HepG2 (cell line): ENCODE measurements around the gene CYP11A1. TPM values are rescaled to one million over a fixed set of nuclear protein-coding genes. Genes with fewer than 3 reads are reported as not detected.
A peak's percentile ranks its signal among the peaks of the same experiment; 100 is the strongest.

Experiments
- EEA1 ChIP-seq: sonication (generic); formaldehyde crosslinking; IDR thresholded peaks from 2 replicates; pipeline ENCODE4 v1.5.1; 2020; ENCODE audit warnings: mild to moderate bottlenecking, missing genetic modification reagents, borderline replicate concordance
- ERF ChIP-seq: IDR thresholded peaks from 2 replicates; pipeline ENCODE4 v1.6.1; 2018; ENCODE audit warnings: missing biosample characterization, missing genetic modification reagents
- HES4 ChIP-seq: sonication (generic); formaldehyde crosslinking; IDR thresholded peaks from 2 replicates; pipeline ENCODE4 v1.9.0; 2021; ENCODE audit warnings: mild to moderate bottlenecking, missing genetic modification reagents, borderline replicate concordance
- NKX3-1 ChIP-seq: sonication (generic); formaldehyde crosslinking; IDR thresholded peaks from 2 replicates; pipeline ENCODE4 v1.5.0; 2020; ENCODE audit warnings: missing genetic modification reagents
- REPIN1 ChIP-seq: sonication (generic); formaldehyde crosslinking; IDR thresholded peaks from 2 replicates; pipeline ENCODE4 v1.8.0; 2022; ENCODE audit warnings: missing genetic modification reagents, low read depth, mild to moderate bottlenecking, borderline replicate concordance
- REXO4 ChIP-seq: sonication (generic); formaldehyde crosslinking; IDR thresholded peaks from 2 replicates; pipeline ENCODE4 v1.8.0; 2022; ENCODE audit warnings: missing genetic modification reagents, mild to moderate bottlenecking, borderline replicate concordance
- RFX5 ChIP-seq: IDR thresholded peaks from 2 replicates; pipeline ENCODE4 v1.6.1; 2011; ENCODE audit warnings: low read depth, low read length, improper control_type of control experiment
- TARDBP ChIP-seq: sonication (generic); formaldehyde crosslinking; IDR thresholded peaks from 2 replicates; pipeline ENCODE4 v1.8.0; 2022; ENCODE audit warnings: mild to moderate bottlenecking, missing genetic modification reagents
- TP53 ChIP-seq: sonication (generic); formaldehyde crosslinking; conservative IDR thresholded peaks from 2 replicates; pipeline ENCODE4 v1.4.0; 2020; ENCODE audit warnings: missing genetic modification reagents
- WIZ ChIP-seq: sonication (generic); formaldehyde crosslinking; IDR thresholded peaks from 2 replicates; pipeline ENCODE4 v1.5.1; 2020; ENCODE audit warnings: mild to moderate bottlenecking, missing genetic modification reagents
- ZNF234 ChIP-seq: sonication (generic); formaldehyde crosslinking; conservative IDR thresholded peaks from 2 replicates; pipeline ENCODE4 v1.5.1; 2020; ENCODE audit warnings: mild to moderate bottlenecking, missing genetic modification reagents
- ZNF235 ChIP-seq: sonication (generic); formaldehyde crosslinking; IDR thresholded peaks from 2 replicates; pipeline ENCODE4 v1.8.1; 2023; ENCODE audit warnings: mild to moderate bottlenecking, missing genetic modification reagents, borderline replicate concordance
- ZNF333 ChIP-seq: sonication (generic); formaldehyde crosslinking; IDR thresholded peaks from 2 replicates; pipeline ENCODE4 v1.4.0; 2020; ENCODE audit warnings: mild to moderate bottlenecking, missing genetic modification reagents, borderline replicate concordance
- ZNF354B ChIP-seq: sonication (generic); formaldehyde crosslinking; IDR thresholded peaks from 2 replicates; pipeline ENCODE4 v1.8.0; 2022; ENCODE audit warnings: mild to moderate bottlenecking, missing genetic modification reagents
- ZNF468 ChIP-seq: sonication (generic); formaldehyde crosslinking; IDR thresholded peaks from 2 replicates; pipeline ENCODE4 v1.8.0; 2022; ENCODE audit warnings: mild to moderate bottlenecking, moderate library complexity, missing genetic modification reagents
- ZNF512 ChIP-seq: sonication (generic); formaldehyde crosslinking; IDR thresholded peaks from 2 replicates; pipeline ENCODE4 v1.4.0; 2020; ENCODE audit warnings: mild to moderate bottlenecking, missing genetic modification reagents
- ZNF768 ChIP-seq: sonication (generic); formaldehyde crosslinking; IDR thresholded peaks from 2 replicates; pipeline ENCODE4 v1.4.0; 2020; ENCODE audit warnings: missing genetic modification reagents
- ZNF777 ChIP-seq: sonication (generic); formaldehyde crosslinking; IDR thresholded peaks from 2 replicates; pipeline ENCODE4 v1.4.0; 2020; ENCODE audit warnings: missing genetic modification reagents
- polyA plus RNA-seq, 8 experiments: library from polyadenylated mRNA; depleted of rRNA in 3 of 8; stranded (reverse) in 7 of 8; unstranded in 1 of 8; fragments of >200 nt; fragmentation: Illumina TruSeq in 4 of 8; extraction: Trizol in 4 of 8; gene quantifications; 2 replicates each; pipeline versions ENCODE4 v1.2.1 to v1.2.3, GENCODE V29; 2011 to 2016; ENCODE audit warnings: low read depth in 4 of 8, missing spikeins in 1 of 8, mixed read lengths in 1 of 8; ENCODE audit not compliant: insufficient read depth in 1 of 8
- total RNA-seq, 5 experiments: library from RNA; depleted of rRNA; stranded (reverse); fragments of >200 nt; fragmentation: Illumina TruSeq; extraction: Trizol; gene quantifications; 2 replicates each; pipeline ENCODE4 v1.2.3, GENCODE V29; 2016; ENCODE audit warnings: low read depth in 1 of 5
- TF ChIP-seq, protein P1 (sequence below): sonication (generic); formaldehyde crosslinking; IDR thresholded peaks from 2 replicates; pipeline ENCODE4 v1.5.1; 2020; ENCODE audit warnings: missing genetic modification reagents, mild to moderate bottlenecking, borderline replicate concordance
- TF ChIP-seq, protein P2 (sequence below), 2 experiments: sonication (generic) in 1 of 2; formaldehyde crosslinking in 1 of 2; IDR thresholded peaks; 2 replicates each; pipeline versions ENCODE4 v1.5.1 to v1.6.1; 2011 to 2020; ENCODE audit warnings: borderline replicate concordance in 1 of 2, low read depth in 1 of 2, low read length in 1 of 2, mild to moderate bottlenecking in 1 of 2, missing genetic modification reagents in 1 of 2, moderate library complexity in 1 of 2
- TF ChIP-seq, protein P3 (sequence below): sonication (generic); formaldehyde crosslinking; IDR thresholded peaks from 2 replicates; pipeline ENCODE4 v1.5.0; 2020; ENCODE audit warnings: missing genetic modification reagents
- TF ChIP-seq, protein P4 (sequence below): sonication (generic); formaldehyde crosslinking; IDR thresholded peaks from 2 replicates; pipeline ENCODE4 v1.4.0; 2020; ENCODE audit warnings: mild to moderate bottlenecking, missing genetic modification reagents

The CYP11A1 gene
- total and polyA plus RNA-seq, 2 of the 13 experiments (the other 11 are each of a cell fraction or from before 2014, with no cell fraction given) = 0.66 to 0.92 TPM

GRCh38 chr15:74291101-74292071 lies 76.1 kb downstream of the CYP11A1 start (continued):
- peak; percentile 43; the same call in 1 of the 2 replicates for TF ChIP-seq ZNF235 (CRISPR knock-in tag)
- TF ChIP-seq REXO4 (CRISPR knock-in tag) = no peak
- peak; percentile 98 for TF ChIP-seq WIZ (CRISPR knock-in tag)
- TF ChIP-seq EEA1 (CRISPR knock-in tag) = 0 out of 2 replicates have a peak, but pooled peaks have one; percentile 53
- TF ChIP-seq ERF = peak; percentile 89
- TF ChIP-seq NKX3-1 = peak; percentile 96
- TF ChIP-seq, protein P1, sequence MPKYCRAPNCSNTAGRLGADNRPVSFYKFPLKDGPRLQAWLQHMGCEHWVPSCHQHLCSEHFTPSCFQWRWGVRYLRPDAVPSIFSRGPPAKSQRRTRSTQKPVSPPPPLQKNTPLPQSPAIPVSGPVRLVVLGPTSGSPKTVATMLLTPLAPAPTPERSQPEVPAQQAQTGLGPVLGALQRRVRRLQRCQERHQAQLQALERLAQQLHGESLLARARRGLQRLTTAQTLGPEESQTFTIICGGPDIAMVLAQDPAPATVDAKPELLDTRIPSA = 0 out of 2 replicates have a peak, but pooled peaks have one; percentile 57
- TF ChIP-seq TARDBP (CRISPR knock-in tag) = no peak
- no peak for TF ChIP-seq ZNF354B
- peak; percentile 66; the same call in 1 of the 2 replicates for TF ChIP-seq ZNF777 (CRISPR knock-in tag)
- TF ChIP-seq RFX5 = no peak; the same call in 1 of the 2 replicates
- peak; percentile 67; the same call in 1 of the 2 replicates for TF ChIP-seq REPIN1 (CRISPR knock-in tag)
- TF ChIP-seq ZNF234 (CRISPR knock-in tag) = no peak
- TF ChIP-seq ZNF768 (CRISPR knock-in tag) = peak; percentile 63
- TF ChIP-seq, protein P2, sequence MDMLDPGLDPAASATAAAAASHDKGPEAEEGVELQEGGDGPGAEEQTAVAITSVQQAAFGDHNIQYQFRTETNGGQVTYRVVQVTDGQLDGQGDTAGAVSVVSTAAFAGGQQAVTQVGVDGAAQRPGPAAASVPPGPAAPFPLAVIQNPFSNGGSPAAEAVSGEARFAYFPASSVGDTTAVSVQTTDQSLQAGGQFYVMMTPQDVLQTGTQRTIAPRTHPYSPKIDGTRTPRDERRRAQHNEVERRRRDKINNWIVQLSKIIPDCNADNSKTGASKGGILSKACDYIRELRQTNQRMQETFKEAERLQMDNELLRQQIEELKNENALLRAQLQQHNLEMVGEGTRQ (IDR thresholded peaks at IDR 0.05; ENCODE audit: low read depth, low read length) = no peak
- TF ChIP-seq, protein P2 (CRISPR knock-in tag; IDR thresholded peaks at IDR 0.05; ENCODE audit: borderline replicate concordance) = no peak
- TF ChIP-seq, protein P3, sequence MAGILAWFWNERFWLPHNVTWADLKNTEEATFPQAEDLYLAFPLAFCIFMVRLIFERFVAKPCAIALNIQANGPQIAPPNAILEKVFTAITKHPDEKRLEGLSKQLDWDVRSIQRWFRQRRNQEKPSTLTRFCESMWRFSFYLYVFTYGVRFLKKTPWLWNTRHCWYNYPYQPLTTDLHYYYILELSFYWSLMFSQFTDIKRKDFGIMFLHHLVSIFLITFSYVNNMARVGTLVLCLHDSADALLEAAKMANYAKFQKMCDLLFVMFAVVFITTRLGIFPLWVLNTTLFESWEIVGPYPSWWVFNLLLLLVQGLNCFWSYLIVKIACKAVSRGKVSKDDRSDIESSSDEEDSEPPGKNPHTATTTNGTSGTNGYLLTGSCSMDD = peak; percentile 57; the same call in 1 of the 2 replicates
- TF ChIP-seq TP53 = no peak
- TF ChIP-seq, protein P4, sequence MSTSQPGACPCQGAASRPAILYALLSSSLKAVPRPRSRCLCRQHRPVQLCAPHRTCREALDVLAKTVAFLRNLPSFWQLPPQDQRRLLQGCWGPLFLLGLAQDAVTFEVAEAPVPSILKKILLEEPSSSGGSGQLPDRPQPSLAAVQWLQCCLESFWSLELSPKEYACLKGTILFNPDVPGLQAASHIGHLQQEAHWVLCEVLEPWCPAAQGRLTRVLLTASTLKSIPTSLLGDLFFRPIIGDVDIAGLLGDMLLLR (CRISPR knock-in tag) = peak; percentile 72; the same call in 1 of the 2 replicates
- peak; percentile 96 for TF ChIP-seq HES4
- TF ChIP-seq ZNF512 (CRISPR knock-in tag) = no peak
- peak; percentile 37; the same call in 1 of the 2 replicates for TF ChIP-seq ZNF333 (CRISPR knock-in tag)
- TF ChIP-seq ZNF468 = 0 out of 2 replicates have a peak, but pooled peaks have one; percentile 45
